Fibroblast of skin of left biceps (primary cell): Measurements from ENCODE around the gene FXYD4.
"Not testable (repeated sequence)": the region's sequence is repeated elsewhere in the genome, so short reads cannot be mapped to it uniquely, and the experiment has no call there.

Experiments used
- DNase-seq, 2 experiments: peaks; one replicate each; pipeline ENCODE4 v3.0.0-alpha.2; 2013; ENCODE audit warnings: low read depth in 2 of 2

Gene FXYD4

GRCh38 chr10:43417950-43418768 lies 46.7 kb downstream of the FXYD4 start:
- no peak for DNase-seq

DNA sequence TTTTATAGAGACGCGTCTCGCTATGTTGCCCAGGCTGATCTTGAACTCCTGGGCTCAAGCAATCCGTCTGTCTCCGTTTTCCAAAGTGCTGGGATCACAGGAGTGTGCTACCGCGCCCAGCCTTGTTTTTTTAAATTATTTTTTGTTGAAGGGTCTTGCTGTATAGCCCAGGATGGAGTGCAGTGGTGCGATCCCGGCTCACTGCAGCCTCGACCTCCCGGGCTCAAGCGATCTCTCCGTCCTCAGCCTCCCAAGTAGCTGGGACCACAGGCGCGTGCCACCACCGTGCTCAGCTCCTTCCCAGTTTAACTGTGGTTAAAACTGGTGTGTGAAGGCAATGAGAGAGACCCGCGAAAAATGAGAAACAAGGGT lies 48.5 kb downstream of the FXYD4 start:
- DNase-seq: no peak

DNA sequence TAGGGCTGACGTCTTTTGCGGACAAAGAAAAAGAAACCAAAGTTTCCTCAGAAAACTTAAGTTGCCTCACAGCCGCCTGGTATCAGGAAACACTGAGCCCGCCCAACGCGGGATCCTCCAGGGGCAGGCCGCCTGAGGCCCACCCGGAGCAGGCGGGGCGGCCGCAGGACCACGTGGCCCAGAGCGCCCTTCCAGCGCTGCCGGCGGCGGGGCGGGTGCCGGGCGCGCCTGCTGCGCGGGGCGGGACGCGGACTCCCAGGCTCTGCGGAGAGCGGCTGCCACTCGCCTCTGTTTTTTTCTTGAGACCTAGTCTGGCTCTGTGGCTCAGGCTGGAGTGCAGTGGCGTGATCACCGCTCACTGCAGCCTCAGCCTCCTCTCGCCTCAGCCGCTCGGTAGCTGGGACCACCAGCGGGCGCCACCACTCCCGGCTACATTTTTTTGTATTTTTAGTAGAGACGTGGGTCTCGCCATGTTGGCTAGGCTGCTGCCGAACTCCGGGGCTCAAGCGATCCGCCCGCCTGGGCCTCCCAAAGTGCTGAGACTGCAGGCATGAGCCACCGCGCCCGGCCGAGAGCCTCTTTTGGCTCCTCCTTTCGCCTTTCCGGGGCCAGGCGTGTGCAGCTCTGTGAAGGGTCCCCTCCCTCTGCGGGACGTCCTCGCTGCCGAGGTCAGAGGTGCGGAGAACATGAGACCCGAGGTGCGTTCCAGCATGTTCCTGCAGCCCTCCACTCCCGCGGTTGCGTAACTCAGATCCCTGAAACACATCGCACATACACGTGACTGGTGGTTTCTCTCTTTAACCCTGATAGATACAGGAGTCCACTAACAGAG lies 49.1 kb downstream of the FXYD4 start:
- peak; percentile 73 to 75 for DNase-seq

GRCh38 chr10:43421201-43421507 lies 49.7 kb downstream of the FXYD4 start:
- no peak for DNase-seq

GRCh38 chr10:43421519-43421918 lies 50.1 kb downstream of the FXYD4 start:
- DNase-seq: no peak

DNA sequence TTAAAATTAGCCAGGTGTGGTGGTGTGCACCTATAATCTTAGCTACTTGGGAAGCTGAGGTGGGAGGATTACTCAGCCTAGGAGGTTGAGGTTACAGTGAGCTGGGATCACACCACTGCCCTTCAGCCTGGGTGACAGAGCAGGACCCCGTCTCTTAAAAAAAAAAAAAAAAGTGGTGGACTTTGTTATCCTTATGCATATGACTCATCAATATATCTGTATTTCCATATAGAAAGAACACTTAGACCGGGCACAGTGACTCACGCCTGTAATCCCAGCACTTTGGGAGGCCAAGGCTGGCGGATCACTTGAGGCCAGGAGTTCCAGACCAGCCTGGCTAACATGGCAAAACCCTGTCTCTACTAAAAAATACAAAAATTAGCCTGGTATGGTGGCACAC lies 50.5 kb downstream of the FXYD4 start:
- DNase-seq: not testable (repeated sequence)

DNA sequence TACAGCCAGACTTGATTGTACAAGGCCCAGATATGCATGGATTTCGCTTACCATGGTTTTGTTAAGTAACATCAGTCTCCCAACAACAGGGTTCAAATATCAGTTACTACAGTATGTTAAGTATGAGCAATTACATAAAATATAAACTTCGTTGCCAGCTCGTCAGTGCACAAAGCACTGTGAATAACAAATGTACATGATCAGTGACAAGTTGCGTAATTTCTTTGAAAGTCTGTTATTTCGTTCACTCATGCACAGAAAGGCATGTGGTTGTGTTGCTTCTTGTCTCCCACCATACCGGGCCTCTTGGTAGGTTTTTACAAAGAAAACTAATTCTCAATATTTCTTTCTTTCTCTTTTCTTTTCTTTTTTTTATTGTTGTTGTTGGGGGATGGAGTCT lies 53.0 kb downstream of the FXYD4 start:
- no peak for DNase-seq
